NCI-H2196 treated with DMSO at 0.1 percent for 48 hours (cell line): ENCODE measurements around the gene AIDA.
"Not testable (repeated sequence)": the region's sequence is repeated elsewhere in the genome, so short reads cannot be mapped to it uniquely, and the experiment has no call there.

Experiments used
- DNase-seq: peaks from one replicate; lab custom pipeline; 2025; ENCODE audit not compliant: unreplicated experiment; lab: John Stamatoyannopoulos, UW

The AIDA gene

GRCh38 chr1:222712253-222713090 lies at the start of gene AIDA, which contains the start of gene BROX:
TSS of gene AIDA (minus strand) at chr1:222712491. CDS start at chr1:222712317, 174 bp downstream.
TSS of gene BROX (plus strand) at chr1:222712564. CDS start at chr1:222715700, 3,136 bp downstream.
- DNase-seq: peak; percentile 79

GRCh38 chr1:222761083-222761482 lies 48.8 kb upstream of the AIDA start:
- DNase-seq: no peak

GRCh38 chr1:222759451-222760035 lies 47.3 kb upstream of the AIDA start:
- no peak for DNase-seq

GRCh38 chr1:222757646-222758268 lies 45.5 kb upstream of the AIDA start:
- no peak for DNase-seq

- no peak for DNase-seq
Measured at GRCh38 chr1:222754366-222755139, 42.3 kb upstream of the AIDA start.

GRCh38 chr1:222751255-222751654 lies 39.0 kb upstream of the AIDA start:
- no peak for DNase-seq

GRCh38 chr1:222750651-222751050 lies 38.4 kb upstream of the AIDA start:
- DNase-seq: no peak

GRCh38 chr1:222749927-222750326 lies 37.6 kb upstream of the AIDA start:
- no peak for DNase-seq

GRCh38 chr1:222741630-222742457 lies 29.6 kb upstream of the AIDA start:
- not testable (repeated sequence) for DNase-seq

- no peak for DNase-seq
Measured at GRCh38 chr1:222739929-222740328, 27.6 kb upstream of the AIDA start.

- DNase-seq: no peak
Measured at GRCh38 chr1:222739465-222739864, 27.2 kb upstream of the AIDA start.

- no peak for DNase-seq
Measured at GRCh38 chr1:222736972-222737371, 24.7 kb upstream of the AIDA start, which contains the start of gene FAM177B. TSS of gene FAM177B (plus strand) at chr1:222737202. CDS start at chr1:222746546, 9,344 bp downstream.

- DNase-seq: no peak
Measured at GRCh38 chr1:222736470-222736869, 24.2 kb upstream of the AIDA start.

- no peak for DNase-seq
Measured at GRCh38 chr1:222734740-222735139, 22.4 kb upstream of the AIDA start.

GRCh38 chr1:222732216-222733159 lies 20.2 kb upstream of the AIDA start:
- DNase-seq: no peak

- no peak for DNase-seq
Measured at GRCh38 chr1:222730866-222731265, 18.6 kb upstream of the AIDA start.

GRCh38 chr1:222728746-222729145 lies 16.5 kb upstream of the AIDA start:
- no peak for DNase-seq

GRCh38 chr1:222716393-222716792 lies 4.1 kb upstream of the AIDA start:
- no peak for DNase-seq
